GM18505 (cell line): Measurements from ENCODE around the gene GPBAR1.
"Not testable (repeated sequence)": the region's sequence is repeated elsewhere in the genome, so short reads cannot be mapped to it uniquely, and the experiment has no call there.

ENCODE experiments used
- ATAC-seq: cut with Tn5 transposase; IDR thresholded peaks from one replicate; pipeline ENCODE4 v1.9.1; 2021; ENCODE audit not compliant: unreplicated experiment
- POLR2A ChIP-seq: IDR thresholded peaks from 4 replicates; pipeline ENCODE4 v1.6.1; 2011; ENCODE audit warnings: borderline replicate concordance; ENCODE audit not compliant: insufficient read depth, insufficient read length; ENCODE audit errors: extremely low read depth

GPBAR1 gene

DNA sequence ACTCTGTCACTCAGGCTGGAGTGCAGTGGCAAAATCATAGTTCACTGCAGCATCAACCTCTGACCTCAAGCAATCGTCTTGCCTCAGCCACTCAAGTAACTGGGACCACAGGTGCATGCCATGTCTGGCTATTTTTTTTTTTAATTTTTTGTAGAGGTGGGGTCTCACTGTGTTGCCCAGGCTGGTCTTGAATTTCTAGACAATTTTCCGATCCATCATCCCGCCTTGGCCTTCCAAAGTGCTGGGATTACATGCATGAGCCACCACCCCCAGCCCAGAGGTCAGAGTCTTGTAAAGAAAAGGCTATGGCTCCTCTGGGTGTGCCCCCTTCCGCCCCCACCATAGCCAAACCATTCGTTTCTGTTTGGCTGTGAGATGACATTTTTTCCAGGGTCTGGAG lies 44.6 kb downstream of the GPBAR1 start:
- TF ChIP-seq POLR2A: no peak
- no peak for ATAC-seq

DNA sequence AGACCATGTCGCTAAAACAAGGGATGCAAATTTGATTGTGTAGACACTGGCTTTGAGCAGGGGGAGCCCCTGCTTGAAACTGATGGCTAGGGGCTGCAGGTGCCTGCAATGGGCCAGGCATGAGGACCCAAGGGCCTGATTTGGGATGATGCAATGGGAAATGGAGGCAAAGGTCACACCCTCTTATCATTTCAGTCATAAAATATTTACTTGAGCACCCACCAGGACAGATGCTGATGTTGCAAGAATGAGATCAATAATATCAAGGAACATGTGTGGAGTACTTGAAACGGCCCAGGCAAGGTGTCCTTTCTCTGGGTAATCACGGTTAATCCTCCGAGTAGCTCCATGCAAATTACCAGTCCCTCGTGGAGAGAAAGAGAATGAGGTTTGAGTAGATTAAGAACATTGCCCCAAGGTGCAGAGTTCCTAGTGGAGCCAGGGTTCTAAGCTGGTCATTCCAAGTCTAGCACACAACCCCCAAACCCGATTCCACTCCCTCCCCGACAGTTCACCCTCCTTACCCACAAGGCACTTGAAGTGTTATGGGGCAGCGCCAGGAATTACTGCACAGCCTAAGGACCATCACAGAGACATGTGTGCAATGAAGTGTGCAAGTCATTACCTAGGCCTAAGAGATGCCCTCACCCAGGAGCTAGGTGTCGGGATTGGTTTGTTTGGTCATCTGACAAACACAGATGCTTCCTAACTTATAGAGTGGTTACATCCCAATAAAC lies 45.5 kb downstream of the GPBAR1 start:
- no peak for TF ChIP-seq POLR2A
- ATAC-seq: no peak

DNA sequence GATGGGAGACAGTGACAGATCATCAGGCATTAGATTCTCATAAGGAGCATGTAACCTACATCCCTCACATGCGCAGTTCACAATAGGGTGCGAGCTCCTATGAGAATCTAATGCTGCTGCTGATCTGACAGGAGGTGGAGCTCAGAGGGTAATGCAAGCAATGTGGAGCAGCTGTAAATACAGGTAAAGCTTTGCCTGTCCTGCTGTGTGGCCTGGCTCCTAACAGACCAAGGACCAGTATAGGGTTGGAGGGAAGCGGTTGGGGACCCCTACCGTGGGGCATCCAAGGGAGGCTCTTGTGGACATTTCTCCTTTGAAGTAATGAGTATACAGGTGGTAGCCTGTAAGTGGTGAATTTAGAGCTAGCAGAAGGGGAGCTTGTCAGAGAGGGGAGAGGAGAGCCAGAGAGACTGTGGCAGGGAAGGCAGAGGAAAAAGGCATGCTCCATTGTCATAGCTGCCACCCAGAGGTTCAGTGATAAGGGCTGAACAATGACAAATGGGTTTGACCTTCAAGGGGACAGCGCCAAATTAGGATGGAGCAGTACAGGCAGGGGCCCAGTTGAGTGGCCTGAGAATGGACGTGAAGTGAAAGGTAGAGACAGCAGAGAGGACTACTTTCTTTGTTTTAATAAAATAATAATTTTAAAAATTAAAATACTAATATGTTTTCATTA lies 46.7 kb downstream of the GPBAR1 start:
- TF ChIP-seq POLR2A: no peak
- no peak for ATAC-seq

DNA sequence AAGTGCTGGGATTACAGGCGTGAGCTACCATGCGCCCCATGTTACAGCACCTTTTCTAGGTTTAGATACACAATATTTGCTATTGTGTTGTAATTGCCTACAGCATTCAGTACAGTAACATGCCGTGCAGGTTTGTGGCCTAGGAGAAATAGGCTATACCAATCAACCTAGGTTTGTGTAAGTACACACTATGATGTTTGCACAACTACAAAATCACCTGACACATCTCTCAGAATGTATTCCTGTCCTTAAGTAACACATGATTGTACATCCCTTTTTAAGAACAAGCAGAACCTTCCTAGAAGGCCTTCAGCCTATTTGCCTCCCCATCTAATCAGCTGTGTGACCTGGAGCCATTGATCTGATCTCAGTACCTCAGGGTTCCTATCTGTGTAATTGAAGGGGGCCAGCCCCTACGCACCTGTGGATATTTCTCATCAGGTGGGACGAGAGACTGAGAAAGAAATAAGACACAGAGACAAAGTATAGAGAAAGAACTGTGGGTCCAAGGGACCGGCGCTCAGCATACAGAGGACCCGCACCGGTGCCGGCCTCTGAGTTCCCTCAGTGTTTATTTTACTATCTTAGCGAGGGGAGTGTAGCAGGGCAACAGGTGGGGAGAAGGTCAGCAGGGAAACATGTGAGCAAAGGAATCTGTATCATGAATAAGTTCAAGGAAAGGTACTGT lies 50.2 kb downstream of the GPBAR1 start:
- TF ChIP-seq POLR2A: no peak
- no peak for ATAC-seq

DNA sequence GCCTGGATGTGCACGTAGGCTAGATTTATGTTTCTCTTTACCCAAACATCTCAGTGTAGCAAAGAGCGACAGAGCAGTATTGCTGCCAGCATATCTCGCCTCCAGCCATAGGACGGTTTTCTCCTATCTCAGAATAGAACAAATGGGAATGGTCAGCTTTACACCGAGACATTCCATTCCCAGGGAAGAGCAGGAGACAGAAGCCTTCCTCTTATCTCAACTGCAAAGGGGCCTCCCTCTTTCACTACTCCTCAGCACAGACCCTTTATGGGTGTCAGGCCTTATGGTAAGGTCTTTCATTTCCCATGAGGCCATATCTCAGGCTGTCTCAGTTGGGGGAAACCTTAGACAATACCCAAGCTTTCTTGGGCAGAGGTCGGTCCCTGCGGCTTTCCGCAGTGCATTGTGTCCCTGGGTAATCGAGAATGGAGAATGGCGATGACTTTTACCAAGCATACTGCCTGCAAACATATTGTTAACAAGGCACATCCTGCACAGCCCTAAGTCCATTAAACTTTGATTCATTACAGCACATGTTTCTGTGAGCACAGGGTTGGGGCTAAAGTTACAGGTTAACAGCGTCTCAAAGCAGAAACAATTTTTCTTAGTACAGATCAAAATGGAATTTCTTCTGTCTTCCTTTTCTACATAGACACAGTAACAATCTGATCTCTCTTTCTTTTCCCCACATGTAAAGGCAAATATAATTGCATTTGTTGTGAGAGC lies 50.9 kb downstream of the GPBAR1 start:
- not testable (repeated sequence) for ATAC-seq

DNA sequence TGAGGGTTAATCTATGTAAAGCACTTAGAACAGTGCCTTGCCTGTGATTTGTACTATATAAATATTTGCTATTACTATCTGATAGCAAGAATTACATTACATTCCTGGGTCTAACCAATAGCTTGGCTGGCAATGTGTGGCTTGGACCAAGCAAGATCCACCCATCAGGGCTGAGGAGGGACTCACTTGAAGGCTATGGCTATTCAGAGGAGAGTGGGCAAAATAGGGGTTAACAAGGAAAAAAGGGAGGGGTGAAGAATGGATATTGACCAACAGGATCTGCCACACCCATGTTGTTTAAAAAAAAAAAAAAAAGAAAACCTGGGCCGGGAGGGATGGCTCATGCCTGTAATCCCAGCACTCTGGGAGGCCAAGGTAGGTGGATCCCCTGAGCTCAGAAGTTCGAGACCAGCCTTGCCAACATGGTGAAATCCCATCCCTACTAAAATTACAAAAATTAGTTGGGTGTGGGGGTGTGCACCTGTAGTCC lies 51.5 kb downstream of the GPBAR1 start:
- TF ChIP-seq POLR2A: no peak
- no peak for ATAC-seq

DNA sequence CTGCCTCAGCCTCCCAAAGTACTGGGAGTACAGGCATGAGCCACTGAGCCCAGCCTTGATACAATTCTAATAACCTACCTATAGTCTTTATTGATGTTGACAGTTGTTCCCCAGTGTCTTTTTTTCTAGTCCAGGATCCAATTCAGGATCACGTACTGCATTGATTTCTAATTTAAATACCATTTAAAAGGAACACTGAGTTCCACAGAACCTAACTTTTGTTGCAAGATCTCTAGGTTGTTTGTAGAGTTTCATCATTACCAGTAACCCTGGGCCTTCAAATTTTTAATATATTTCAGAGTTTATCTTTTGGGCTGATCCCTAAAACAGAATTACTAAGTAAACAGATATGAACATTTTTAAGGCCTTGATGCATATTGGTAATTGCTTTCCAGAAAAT lies 52.5 kb downstream of the GPBAR1 start:
- ATAC-seq: no peak
- TF ChIP-seq POLR2A: no peak
